CD4-positive, alpha-beta T cell (primary cell): ENCODE results near the gene COX6B1. TPM values are rescaled to one million over a fixed set of nuclear protein-coding genes. Genes with fewer than 3 reads are reported as not detected.

Source experiments
- ATAC-seq: fragments of 200-7000 bp; cut with Tn5 transposase; one replicate; pipeline ENCODE4 v1.10.0; 2022; ENCODE audit warnings: mild to moderate bottlenecking; ENCODE audit not compliant: poor library complexity
- CTCF ChIA-PET: fragments of 350-600 bp; sonication (Branson Sonifier 250); formaldehyde crosslinking; loops from one replicate; lab custom pipeline; 2021; ENCODE audit warnings: antibody characterized with exemption, inconsistent platforms; lab: Charles Lee
- POLR2A ChIA-PET: fragments of 350-600 bp; sonication (Branson Sonifier 250); formaldehyde crosslinking; loops from one replicate; lab custom pipeline; 2021; ENCODE audit warnings: antibody characterized with exemption, inconsistent platforms; lab: Charles Lee
- DNase-seq, 14 experiments: peaks; one replicate each; pipeline ENCODE4 v3.0.0-alpha.2; 2013 to 2020; ENCODE audit warnings: mixed read lengths in 2 of 14
- H3K27ac ChIP-seq, 2 donors: one replicate each; pipeline versions ENCODE4 v1.5.1 to v1.7.0; 2013; ENCODE audit warnings: low read length in 2 of 2, low read depth in 1 of 2, mild to moderate bottlenecking in 1 of 2
- H3K27me3 ChIP-seq, 2 experiments: 1 replicate in 1 of 2; 2 replicates in 1 of 2; pipeline versions ENCODE4 v1.6.1 to v1.7.0; 2013; ENCODE audit warnings: low read length in 2 of 2, control low read depth in 1 of 2, mild to moderate bottlenecking in 1 of 2, moderate library complexity in 1 of 2; ENCODE audit not compliant: insufficient read depth in 2 of 2, control insufficient read depth in 1 of 2
- H3K36me3 ChIP-seq: one replicate; pipeline ENCODE4 v1.6.1; 2013; ENCODE audit warnings: low read length, control low read depth; ENCODE audit not compliant: insufficient read depth
- H3K4me1 ChIP-seq: one replicate; pipeline ENCODE4 v1.6.1; 2013; ENCODE audit warnings: low read length, control low read depth; ENCODE audit not compliant: insufficient read depth
- H3K4me3 ChIP-seq: one replicate; pipeline ENCODE4 v1.5.1; 2013; ENCODE audit warnings: mild to moderate bottlenecking, low read length, moderate library complexity
- H3K9me3 ChIP-seq, 2 experiments: 1 replicate in 1 of 2; 2 replicates in 1 of 2; pipeline versions ENCODE4 v1.6.1 to v1.7.0; 2013; ENCODE audit warnings: low read length in 2 of 2, mild to moderate bottlenecking in 2 of 2, control low read depth in 1 of 2, moderate library complexity in 1 of 2; ENCODE audit not compliant: control insufficient read depth in 1 of 2, insufficient read depth in 1 of 2
- H3K27ac Mint-ChIP-seq: one replicate; pipeline ENCODE4 v1.8.0; 2020; ENCODE audit warnings: mixed read lengths
- H3K27me3 Mint-ChIP-seq: one replicate; pipeline ENCODE4 v1.8.0; 2021; ENCODE audit warnings: mixed read lengths
- H3K36me3 Mint-ChIP-seq: one replicate; pipeline ENCODE4 v1.8.0; 2021; ENCODE audit warnings: low read depth, mixed read lengths
- H3K4me1 Mint-ChIP-seq: one replicate; pipeline ENCODE4 v1.8.0; 2021; ENCODE audit warnings: low read depth, mixed read lengths
- H3K4me3 Mint-ChIP-seq: one replicate; pipeline ENCODE4 v1.8.0; 2020; ENCODE audit warnings: mild to moderate bottlenecking, mixed read lengths
- H3K9me3 Mint-ChIP-seq: one replicate; pipeline ENCODE4 v1.8.0; 2020; ENCODE audit warnings: mixed read lengths
- CTCF ChIP-seq: fragments of 200-600 bp; IDR thresholded peaks from one replicate; pipeline ENCODE4 v1.8.0; 2022; ENCODE audit warnings: antibody characterized with exemption, mild to moderate bottlenecking
- intact Hi-C, 2 experiments: fragments of 100-400 bp; cut with DNase I in 1 of 2; cut with micrococcal nuclease in 1 of 2; formaldehyde crosslinking; loops; one replicate each; pipeline versions ENCODE4 v1.15.1 to v1.9.0; 2023 to 2025; cut with DNase I, micrococcal nuclease
- total RNA-seq, 174 experiments: library from RNA in 2 of 174; stranded (reverse) in 2 of 174; gene quantifications; one replicate each; pipeline ENCODE4 v1.2.3 and lab custom pipeline; 2021 to 2026

COX6B1 gene
- total RNA-seq, 2 experiments from 2014 or later, result 136 to 144 TPM

GRCh38 chr19:35665604-35666003, 17.5 kb downstream of the COX6B1 start:
- Mint-ChIP-seq H3K4me3 (no peak overlapping the region), H3K36me3 (peaks cover 34% of the 10 kb centered on the region), H3K27ac (no peak overlapping the region), H3K4me1 (no peaks in the 10 kb centered on the region), H3K9me3 (no peaks in the 10 kb centered on the region), H3K27me3 (peaks cover 6% of the 10 kb centered on the region)
- H3K4me1 ChIP-seq, result no peaks in the 10 kb centered on the region
- CTCF ChIA-PET, result no interaction called here
- DNase-seq (no peak), ATAC-seq (no peak)
- H3K27me3 ChIP-seq, result peaks cover 4 to 6% of the 10 kb centered on the region in 2 experiments
- POLR2A ChIA-PET, result no interaction called here
- no peak for TF ChIP-seq CTCF
- no peaks in the 10 kb centered on the region for H3K9me3 ChIP-seq
- intact Hi-C loops, result no loop called here
- no peak overlapping the region for H3K27ac ChIP-seq
- H3K4me3 ChIP-seq, result no peak overlapping the region
- H3K36me3 ChIP-seq, result peaks cover 32% of the 10 kb centered on the region

- peaks cover 4 to 6% of the 10 kb centered on the region in 2 experiments for H3K27me3 ChIP-seq
- H3K4me1 ChIP-seq, result no peaks in the 10 kb centered on the region
- CTCF ChIA-PET, result no interaction called here
- POLR2A ChIA-PET, result no interaction called here
- no peaks in the 10 kb centered on the region for H3K4me1 Mint-ChIP-seq
- H3K4me3 Mint-ChIP-seq, result no peak within 1 kb of the TSS
- peaks cover 6% of the 10 kb centered on the region for H3K27me3 Mint-ChIP-seq
- H3K9me3 Mint-ChIP-seq, result no peaks in the 10 kb centered on the region
- H3K36me3 ChIP-seq, result peaks cover 24% of the 10 kb centered on the region
- no peak within 1 kb of the TSS for H3K27ac ChIP-seq
- H3K36me3 Mint-ChIP-seq, result peaks cover 30% of the 10 kb centered on the region
- TF ChIP-seq CTCF, result no peak
- H3K9me3 ChIP-seq, result no peaks in the 10 kb centered on the region
- H3K27ac Mint-ChIP-seq, result no peak within 1 kb of the TSS
- intact Hi-C loops, result no loop called here
- H3K4me3 ChIP-seq, result no peak within 1 kb of the TSS
- no peak for ATAC-seq
- DNase-seq, result no peak
Observed at GRCh38 chr19:35666251-35666913, 18.3 kb downstream of the COX6B1 start, which contains the start of gene UPK1A. UPK1A (plus strand) TSS chr19:35666517; CDS start chr19:35666813, 296 bp downstream.

- intact Hi-C loops, result no loop called here
- no peak for DNase-seq
- Mint-ChIP-seq H3K36me3 (peaks cover 5% of the 10 kb centered on the region), H3K27me3 (peaks cover 24% of the 10 kb centered on the region), H3K4me3 (no peak overlapping the region), H3K27ac (no peak overlapping the region), H3K9me3 (no peaks in the 10 kb centered on the region), H3K4me1 (peaks cover 10% of the 10 kb centered on the region)
- Histone ChIP-seq H3K4me1 (peaks cover 12% of the 10 kb centered on the region), H3K27me3 (peaks cover 11 to 13% of the 10 kb centered on the region in 2 experiments), H3K36me3 (peaks cover 7% of the 10 kb centered on the region), H3K27ac (no peak overlapping the region), H3K9me3 (no peaks in the 10 kb centered on the region), H3K4me3 (no peak overlapping the region)
- POLR2A ChIA-PET, result no interaction called here
- no peak for ATAC-seq
- TF ChIP-seq CTCF, result no peak
- CTCF ChIA-PET, result no interaction called here
Observed at GRCh38 chr19:35669566-35669965, 21.4 kb downstream of the COX6B1 start.
